HUDEP-2 (cell line): Measurements from ENCODE around the gene CTTNBP2.

Source experiments
- DNase-seq, 76 experiments: peaks; one replicate each; lab custom pipeline; 2025; ENCODE audit not compliant: unreplicated experiment in 76 of 76; lab: John Stamatoyannopoulos, UW

Gene CTTNBP2

DNA sequence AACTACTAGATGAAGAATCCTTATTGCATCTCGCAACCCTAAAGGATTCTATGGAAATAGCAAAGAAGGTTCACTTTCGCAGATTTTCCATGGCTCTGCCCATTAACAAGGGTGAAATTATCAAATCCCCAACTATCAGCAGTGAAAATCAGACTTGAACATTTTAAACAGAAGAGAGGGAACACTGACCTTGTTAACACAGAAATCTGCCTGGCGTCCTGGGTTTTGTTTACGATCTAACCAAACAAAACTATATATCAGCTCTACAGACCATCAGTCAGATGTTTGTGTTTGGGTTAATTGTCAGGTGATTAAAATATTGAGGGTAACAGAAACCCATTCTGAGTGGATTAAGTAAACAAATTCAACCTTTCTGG is 1.9 kb downstream of the CTTNBP2 start:
- DNase-seq, result no peak

DNA sequence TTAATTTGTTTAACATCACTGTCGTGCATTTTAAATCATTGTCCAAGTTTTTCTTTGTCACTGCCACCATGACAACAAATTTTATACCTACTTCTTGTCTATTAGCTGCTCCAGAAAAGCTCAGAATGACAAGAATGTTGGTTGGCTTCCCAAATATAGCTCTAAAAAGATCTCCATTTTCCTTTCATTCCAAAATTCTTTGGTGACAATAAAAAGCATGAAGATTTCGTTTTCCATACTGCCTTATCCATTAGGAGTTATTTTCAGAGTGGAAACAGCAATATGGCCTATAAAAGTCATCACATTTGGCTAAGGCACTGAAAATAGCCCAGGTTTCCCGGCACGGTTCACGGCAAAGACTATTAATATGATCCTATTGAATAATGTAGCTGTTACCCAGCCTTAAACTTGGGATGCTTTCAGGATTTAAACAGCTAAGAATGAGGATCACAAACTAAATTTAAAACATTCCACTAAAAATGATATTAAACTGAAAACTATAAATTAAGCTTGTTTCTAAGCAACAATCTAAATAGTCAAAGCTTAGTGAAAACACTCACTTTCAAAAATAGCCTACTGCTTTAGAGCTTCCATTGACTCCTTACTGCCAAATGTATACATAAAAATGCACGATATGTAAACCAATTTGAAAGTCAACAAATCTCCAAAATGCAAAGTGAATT is 2.7 kb downstream of the CTTNBP2 start:
- no peak for DNase-seq

DNA sequence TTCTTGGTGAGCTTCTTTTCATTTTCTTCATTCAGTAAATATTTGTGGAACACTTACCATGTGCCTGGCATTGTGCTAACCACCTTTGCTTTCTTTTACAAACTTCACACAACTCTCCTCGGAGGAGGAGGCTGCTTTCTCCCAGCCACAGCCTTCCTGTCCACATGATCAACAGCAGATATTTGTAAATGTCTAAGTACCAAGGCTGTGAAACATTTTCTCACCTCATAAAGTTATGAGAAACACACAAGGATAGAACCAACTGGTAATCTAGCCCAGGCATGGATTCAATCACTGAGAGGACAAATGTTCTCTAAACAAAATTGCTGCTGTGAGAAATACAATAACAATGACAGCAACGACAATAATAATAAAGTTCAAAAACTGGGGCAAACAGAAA is 3.9 kb downstream of the CTTNBP2 start:
- DNase-seq, result no peak

DNA sequence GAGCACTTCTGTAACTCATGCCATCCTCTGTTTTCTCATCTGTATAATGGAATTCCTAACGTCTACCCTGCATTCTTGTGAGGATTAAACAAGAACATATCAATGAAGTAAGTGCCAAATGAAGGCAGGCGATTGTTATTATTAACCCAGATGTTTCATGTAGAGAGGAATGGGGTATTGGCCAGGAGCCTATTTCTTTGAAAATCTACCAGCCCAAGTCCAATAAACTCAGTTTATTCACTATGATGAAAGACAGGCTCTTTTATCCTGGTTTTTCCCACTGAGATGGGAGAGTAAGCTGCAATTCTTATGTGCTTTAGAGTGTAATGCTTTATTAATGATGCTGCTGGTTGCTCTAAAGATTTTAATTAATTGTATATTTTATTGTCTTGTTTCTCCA is 9.6 kb downstream of the CTTNBP2 start:
- DNase-seq, result no peak

DNA sequence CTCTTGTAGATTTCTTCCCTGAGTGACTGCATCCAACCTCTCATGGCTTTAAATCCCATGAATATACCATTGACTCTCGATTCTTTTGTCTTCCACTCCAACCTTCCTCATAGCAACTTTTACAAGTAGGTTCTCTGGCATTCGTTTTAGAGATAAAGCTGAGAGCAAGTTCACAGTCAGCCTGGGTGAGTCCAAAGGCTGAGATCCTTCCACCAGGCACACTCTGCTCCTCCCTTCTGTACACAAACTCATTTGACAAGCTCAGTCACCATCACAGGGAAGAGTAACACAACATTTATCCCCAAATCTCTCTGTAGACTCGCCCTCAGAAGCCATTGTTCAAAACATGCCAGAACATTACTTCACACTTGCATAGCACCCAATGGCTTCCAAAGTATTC is 10.9 kb downstream of the CTTNBP2 start:
- no peak for DNase-seq

DNA sequence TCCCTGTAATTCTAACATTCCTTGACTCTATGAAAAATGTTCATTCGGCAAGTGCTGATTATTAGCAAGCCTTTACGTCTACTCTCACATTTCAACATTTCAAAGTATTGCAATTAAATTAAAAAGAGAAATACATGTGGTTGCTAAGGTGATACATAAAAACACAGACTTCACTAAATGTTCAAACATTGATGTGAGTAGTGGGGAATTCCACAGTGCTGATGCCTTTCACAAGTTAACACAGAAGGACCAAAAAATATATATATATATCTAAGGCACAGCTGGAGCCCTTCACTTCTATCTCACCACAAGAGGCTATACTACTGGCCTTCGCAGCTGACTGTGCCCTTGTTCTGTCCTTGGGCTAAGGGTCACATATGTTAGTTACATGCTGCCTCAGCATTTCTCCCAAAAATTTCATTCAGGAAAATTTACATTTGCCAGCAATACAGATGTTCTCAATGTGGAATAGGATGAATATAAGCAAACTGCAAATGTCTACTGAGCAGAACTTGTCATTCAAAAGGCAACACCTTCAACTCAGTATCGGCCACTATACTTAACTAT is 13.9 kb downstream of the CTTNBP2 start:
- no peak for DNase-seq

DNA sequence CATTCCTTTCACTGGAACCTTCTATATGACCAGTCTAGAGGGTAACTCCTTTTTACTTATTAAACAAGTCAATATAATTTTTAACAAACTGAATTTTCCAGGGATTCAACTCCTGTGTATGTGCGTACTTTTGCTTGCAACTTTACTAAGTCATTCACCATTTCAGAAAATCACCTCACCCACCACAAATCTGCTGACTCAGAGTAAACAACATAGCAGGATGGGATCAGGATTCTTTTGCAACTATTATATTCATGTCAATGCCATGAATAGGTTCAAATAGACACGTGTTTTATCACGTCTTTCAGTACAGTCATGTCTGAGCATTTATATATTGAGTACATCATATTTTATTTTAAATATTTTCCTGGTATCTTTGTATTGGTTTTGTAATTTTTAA is 14.5 kb downstream of the CTTNBP2 start:
- no peak for DNase-seq

DNA sequence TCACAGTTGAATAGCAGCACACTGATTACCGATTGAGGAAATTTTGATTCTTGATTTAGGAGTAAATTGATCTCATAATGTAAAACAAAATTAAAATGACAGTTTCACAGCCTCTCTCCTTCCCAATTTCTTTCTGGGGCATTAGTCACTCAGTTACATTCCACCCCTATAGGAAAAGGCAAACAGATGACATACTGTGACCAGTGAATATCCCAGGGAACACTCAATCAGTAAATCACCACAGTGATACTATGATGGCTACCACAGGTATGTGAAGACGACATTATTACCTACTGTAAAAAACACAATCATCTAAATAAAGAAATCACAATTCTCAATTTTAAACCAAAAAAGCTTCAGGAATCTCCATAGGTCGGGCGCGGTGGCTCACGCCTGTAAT is 15.5 kb downstream of the CTTNBP2 start:
- no peak for DNase-seq

DNA sequence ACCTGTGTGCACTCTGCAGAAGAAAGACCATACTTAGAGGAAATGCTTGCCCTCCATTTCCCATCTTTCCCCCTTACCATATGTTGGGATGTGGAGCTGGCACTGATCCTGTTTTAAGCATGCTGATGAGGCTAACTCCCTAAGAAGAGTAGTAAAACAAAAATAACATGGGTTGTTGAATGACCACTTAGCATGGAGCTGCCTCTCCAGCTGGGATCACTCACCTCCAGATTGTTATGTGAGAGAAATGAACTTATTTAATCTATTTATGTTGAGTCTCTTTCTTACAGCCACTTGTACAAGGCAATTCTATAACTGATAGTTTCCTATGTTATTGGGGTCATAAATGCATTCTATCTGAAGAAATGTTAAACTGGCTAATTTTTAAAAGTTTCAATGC is 17.0 kb downstream of the CTTNBP2 start:
- no peak for DNase-seq

DNA sequence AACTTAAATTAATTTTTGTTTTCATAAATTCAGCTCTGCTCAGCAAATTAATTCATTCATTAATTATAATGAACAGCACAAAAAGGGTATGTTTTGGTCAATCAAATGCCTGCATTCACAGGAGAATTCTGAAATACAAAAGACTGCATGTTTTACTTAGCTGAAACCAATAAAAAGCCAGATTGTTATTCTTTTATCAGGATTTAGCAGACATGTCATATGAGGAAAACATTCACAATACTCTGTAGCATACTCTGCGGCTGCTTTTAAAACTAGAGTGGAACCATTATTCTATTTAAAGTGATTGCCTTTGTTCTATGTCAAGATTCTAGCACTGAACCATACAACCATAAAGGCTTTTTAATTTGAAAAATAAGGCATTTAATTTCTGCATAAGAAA is 19.1 kb downstream of the CTTNBP2 start:
- no peak for DNase-seq

DNA sequence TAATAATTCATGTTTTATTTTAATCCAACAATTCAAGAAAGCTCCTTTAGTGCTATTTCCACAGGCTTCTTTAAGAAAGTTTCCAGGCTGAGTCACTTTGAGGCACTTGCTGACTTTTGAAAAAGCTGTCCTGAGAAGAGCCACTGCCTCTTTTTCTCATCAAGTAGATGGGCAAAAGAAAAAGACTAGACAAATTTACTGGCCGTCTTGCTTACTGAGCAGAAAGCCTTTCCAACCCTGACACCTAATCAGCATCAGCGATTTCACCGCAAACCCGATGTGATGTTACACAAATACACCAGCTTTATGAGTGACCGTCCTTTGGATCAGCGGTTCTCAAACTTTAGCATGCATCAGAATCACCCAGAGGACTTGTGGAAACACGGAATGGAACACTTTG is 24.3 kb downstream of the CTTNBP2 start:
- no peak for DNase-seq

DNA sequence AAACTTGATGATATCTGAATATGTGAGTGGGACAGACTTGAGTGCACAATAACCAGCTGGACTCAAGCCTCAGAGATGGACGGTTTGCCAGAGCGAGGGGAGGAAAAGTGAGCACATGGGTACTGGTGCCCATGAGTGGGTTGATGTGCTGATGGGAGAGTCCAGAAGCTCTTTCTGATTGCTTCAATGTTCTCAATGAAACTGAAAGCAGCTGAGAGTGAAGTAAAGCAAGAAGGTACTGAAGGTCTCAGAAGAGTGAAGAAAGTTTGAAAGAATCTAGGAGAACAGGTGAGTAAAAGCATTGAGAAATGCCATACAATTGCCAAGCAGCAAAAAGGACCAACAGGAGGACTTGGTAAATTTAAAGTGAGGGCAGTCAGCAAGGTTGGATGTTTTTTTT is 28.6 kb downstream of the CTTNBP2 start:
- DNase-seq, result no peak

DNA sequence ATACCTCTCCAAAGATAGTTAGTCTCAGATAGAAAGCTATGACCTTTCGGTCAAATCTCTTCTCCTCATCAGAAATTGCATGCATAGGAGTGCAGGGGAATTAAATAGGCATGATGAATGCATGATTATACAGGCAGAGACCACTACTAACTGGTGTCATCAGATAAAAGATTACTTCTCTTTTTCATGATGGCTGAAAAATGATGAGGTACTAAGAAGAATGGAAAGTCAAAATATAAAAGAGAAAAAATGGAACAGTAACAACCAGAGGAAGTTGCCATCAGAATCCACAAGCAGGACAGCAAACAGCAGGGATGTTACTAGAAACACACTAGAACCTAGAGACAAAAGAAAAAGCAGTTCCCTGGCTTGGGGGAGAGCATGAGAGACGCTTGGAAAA is 31.6 kb downstream of the CTTNBP2 start:
- no peak for DNase-seq

DNA sequence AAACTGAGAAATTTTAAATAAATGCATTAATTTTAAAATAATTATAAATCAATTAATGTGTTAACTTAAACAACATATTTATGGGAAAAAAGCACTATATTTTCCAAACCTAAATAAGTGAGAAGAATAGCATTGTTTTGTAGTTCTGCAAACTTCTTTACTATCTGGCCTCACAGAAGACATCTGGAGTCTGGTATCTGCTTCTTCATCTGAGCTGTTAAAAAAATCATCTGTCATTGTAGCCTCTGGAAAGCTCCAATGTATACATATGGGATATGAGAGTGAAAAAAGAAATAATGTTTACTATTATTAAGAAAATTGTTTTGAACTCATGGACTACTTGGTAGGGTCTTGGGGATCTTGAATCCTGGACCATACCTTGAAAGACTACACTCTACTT is 32.2 kb downstream of the CTTNBP2 start:
- no peak for DNase-seq

DNA sequence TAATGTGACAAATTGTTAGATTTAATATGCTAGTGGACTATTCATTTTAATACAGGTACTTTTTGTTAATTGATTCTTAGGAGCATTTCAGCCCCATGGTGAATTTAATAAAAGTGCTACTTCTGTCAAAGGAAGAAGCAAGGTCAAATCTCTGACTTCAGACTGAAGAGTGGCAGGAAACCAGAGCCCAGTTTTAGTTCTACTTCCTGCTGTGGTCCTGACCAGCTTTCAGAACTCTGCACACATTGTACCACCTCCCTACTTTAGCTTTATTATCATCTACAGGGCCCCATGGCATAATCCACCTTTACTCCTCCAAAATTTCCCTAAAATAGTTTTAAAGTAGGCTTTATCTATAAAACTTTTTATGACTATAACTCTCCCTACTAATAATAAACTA is 33.7 kb downstream of the CTTNBP2 start:
- DNase-seq, result no peak

DNA sequence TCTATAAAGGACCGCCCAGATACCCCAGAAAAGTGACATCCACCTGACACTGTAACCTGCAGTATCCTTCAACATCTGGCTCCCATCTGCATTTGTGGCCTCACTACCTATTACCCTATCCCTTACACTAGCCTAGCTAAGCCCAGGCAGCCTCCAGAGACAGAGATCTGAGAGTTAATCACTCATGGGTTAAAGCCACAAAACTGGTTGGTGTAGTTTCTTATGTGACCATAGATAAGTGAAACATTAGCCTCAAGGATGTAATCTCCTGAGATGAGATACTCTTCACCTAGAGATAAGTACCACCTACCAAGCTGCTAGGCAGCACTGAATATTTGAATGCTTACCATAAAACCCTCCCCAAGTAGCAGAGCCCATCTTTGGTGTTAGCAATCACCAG is 35.4 kb downstream of the CTTNBP2 start:
- DNase-seq, result no peak

DNA sequence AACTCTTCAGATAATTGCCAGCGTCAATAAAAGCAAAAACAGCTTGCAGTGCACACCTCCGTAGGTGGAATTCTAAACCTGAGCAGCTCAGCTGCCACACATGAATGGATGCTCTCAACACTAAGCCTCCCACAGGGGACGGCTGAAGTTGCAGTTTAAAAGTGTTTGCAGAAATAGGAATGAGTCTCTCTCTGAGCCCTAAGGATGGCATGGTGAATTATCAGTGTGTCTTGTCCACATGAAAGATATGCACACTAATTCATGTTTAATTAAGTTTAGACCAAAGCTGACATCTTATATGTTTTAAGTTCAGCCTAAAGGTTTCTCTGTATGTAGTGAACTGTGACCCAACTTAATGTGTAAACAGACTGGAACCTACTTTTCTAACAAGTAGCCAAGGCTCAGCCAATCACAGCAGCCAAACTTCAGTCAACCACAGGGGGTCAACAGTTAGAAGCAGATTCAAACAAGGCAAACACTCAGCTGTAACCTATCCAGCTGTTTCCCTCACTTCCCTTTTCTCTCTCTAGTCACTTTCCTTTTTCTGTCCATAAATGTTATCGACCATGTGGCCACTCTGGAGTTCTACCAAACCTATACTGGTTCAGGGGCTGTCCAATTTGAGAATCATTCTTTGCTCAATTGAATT is 38.1 kb downstream of the CTTNBP2 start:
- no peak for DNase-seq

DNA sequence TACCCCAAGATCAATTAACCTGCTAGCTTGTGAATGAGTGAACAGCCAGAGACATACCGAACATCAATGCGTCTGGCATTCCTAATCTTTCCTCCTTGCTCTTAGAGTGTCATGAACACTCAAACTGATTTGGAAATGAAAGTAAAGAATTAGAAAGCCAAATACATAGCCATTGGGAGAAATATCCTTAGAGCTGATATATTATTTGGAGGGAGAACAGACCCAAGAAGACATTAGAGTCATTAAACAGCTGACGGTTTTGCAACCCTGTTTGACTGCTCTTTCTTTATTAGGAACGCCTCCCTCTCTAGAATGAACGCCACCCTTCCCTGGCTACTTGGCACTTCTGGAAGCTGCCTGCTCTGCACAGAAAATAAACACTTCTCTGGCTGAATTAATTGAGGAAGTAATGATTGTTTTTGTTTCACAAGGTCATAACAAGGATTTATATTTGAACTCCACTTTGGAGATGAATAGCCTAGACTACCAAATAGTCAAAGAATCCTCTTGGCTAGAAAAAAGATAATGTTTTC is 42.8 kb downstream of the CTTNBP2 start:
- DNase-seq, result no peak

DNA sequence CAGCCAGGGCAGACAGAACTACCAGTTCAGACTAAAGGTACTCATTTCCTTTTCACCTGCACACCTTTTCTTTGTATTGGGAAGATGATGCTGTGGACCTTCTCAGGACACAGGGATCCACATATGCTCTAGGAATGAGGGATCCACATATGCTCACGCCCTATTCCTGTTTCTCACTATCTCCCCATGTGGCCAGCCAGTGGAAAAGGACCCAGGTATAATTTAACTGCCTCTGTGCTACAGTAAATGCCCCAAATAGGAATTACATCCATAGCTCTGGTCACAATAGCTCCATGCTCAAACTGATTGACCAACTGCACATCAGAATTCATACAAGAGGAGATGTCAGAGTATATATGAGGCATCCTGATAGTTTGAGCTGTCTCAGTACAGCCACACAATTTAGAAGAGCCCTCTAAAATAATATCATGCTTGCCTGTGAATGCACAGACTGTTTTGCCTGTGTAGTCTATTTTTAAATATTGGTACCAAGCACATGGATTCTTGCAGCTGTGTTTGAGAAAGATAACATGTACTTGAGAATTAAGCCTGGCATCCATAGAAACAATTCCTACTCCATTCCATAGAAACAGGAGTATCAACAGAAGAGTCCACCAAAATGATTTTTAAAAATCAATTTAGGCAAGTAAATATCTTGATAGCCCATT is 43.7 kb downstream of the CTTNBP2 start:
- DNase-seq, result no peak

DNA sequence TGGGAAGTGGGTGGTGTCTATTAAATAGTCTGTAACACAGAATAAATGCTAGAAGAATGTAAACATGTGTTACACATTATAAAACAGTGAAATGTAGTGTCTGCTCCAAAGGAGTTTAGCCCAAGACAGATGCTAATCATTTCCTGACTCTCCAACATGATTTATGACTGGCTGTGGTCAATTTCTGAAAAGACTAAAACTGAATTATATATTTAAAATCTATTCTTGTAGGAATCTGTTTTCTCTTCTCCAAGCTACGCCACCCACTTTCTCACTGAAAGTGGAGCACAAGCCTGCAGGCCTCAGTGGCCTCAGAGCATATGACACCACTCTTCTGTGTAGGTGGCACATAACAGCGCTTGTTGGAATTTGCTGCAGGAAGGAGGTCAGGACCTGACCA is 44.4 kb downstream of the CTTNBP2 start:
- DNase-seq, result no peak

DNA sequence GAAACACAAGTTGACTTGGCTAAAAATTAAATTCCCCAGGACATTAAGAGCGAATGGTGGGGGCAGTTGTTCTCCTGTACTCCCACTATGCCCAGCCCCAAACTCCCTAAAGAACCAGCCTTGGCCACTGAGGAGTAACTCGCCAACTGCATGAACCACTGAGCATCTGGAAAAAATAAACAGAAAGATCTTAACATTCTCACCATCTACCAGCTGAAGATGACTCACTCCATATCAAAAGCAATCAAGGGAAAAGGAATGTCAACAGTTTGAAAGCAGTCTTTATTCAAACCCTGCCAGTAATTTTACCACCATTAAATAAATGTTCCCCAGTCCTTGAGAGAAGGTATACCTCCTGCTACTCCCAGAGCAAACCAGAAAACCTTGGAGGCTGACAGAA is 45.4 kb downstream of the CTTNBP2 start:
- peak in 2 of 76 experiments; percentile 5 to 7 for DNase-seq

DNA sequence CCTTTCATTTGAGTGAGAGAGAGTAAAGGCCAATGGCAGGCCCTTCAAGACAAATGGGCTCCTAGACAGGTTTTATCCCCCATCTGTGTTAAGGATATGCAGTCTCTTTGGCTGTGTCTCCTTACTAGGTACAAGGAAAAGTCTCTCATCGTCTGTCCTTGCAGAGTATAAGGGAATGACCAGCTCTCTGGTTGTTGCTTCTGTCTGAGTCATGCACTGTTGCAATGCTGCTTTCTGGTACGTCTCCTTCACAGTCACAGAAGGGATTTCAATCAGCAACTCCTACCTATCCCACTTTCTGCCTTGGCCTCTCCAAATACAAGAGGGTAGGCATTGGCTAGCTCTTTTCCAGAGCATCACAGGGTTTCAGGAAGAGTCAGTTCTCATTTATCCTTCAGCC is 48.1 kb downstream of the CTTNBP2 start:
- no peak for DNase-seq
